ENCODE measurements around the gene HERC4. TPM values are rescaled to one million over a fixed set of nuclear protein-coding genes. Genes with fewer than 3 reads are reported as not detected.

The HERC4 gene
- total and polyA plus RNA-seq, 2 donors (not counting 3 experiments of a cell fraction or from before 2014, with no cell fraction given): 10.6 to 73.7 TPM

GRCh38 chr10:67978749-67979148 is 96.3 kb downstream of the HERC4 start:
- no peaks in the 10 kb centered on the region for H3K9me1 ChIP-seq (replicated peaks; ENCODE audit: control insufficient read depth, extremely low read depth, insufficient read depth, low read length)
- DNase-seq (ENCODE audit: low read depth, low spot score): no peak
- H3K79me2 ChIP-seq (ENCODE audit: control insufficient read depth, insufficient read depth, low read length): peaks cover 2% of the 10 kb centered on the region
- H3K9me3 ChIP-seq (replicated peaks; ENCODE audit: control insufficient read depth, insufficient read depth, low read length): no peaks in the 10 kb centered on the region
- H3K36me3 ChIP-seq (ENCODE audit: control insufficient read depth in 2 of 2, extremely low read depth in 1 of 2, insufficient read depth in 2 of 2, low read length in 2 of 2): peaks cover 15 to 20% of the 10 kb centered on the region in 2 experiments
- dilution Hi-C loops (cut with MboI; ENCODE audit: extremely low pct_ligation_motif_present, low sequenced_read_pairs) (no loop called here), intact Hi-C loops (cut with micrococcal nuclease) (no loop called here)
- no peaks in the 10 kb centered on the region for H3K27me3 ChIP-seq (ENCODE audit: control insufficient read depth in 2 of 2, insufficient read depth in 2 of 2, low read length in 2 of 2)
- H3K4me3 ChIP-seq (replicated peaks in 1 of 3; ENCODE audit: insufficient read depth in 1 of 3, low read depth in 1 of 3, low read length in 3 of 3): no peak overlapping the region
- no peak overlapping the region for H3K4me2 ChIP-seq (ENCODE audit: insufficient read depth, low read length)
- FAIRE-seq: no peak
- TF ChIP-seq POLR2A (IDR thresholded peaks at IDR 0.05; ENCODE audit: low read depth, low read length) (no peak), EZH2 (IDR thresholded peaks at IDR 0.05; ENCODE audit: borderline replicate concordance, low read depth, low read length, severe bottlenecking) (no peak), MAX (IDR thresholded peaks at IDR 0.05; ENCODE audit: insufficient read depth, insufficient read length) (no peak), JUN (IDR thresholded peaks at IDR 0.05; ENCODE audit: borderline replicate concordance, insufficient read depth, insufficient read length, low read depth) (no peak), POLR2AphosphoS5 (IDR thresholded peaks at IDR 0.05; ENCODE audit: insufficient read depth, low read depth, low read length) (no peak), CTCF (IDR thresholded peaks at IDR 0.05; ENCODE audit: extremely low read depth in 1 of 2, insufficient read depth in 1 of 2, low read depth in 1 of 2, low read length in 2 of 2) (no peak), MYC (IDR thresholded peaks at IDR 0.05; ENCODE audit: low read depth, low read length) (no peak), GATA2 (IDR thresholded peaks at IDR 0.05; ENCODE audit: insufficient read depth, insufficient read length, low read depth, low read length) (no peak), FOS (IDR thresholded peaks at IDR 0.05; ENCODE audit: borderline replicate concordance, insufficient read depth, low read length) (no peak)
- H3K27ac ChIP-seq (ENCODE audit: insufficient read depth, low read depth, low read length): no peak overlapping the region
- no peaks in the 10 kb centered on the region for H4K20me1 ChIP-seq (replicated peaks; ENCODE audit: control insufficient read depth, extremely low read depth, insufficient read depth, low read length)
- ChIA-PET POLR2A (no interaction called here), CTCF (no interaction called here)
- no peak overlapping the region for H2AFZ ChIP-seq (ENCODE audit: low read depth, low read length)
- no TSS peak for BruUV-seq (replicated peaks)
- no peaks in the 10 kb centered on the region for H3K4me1 ChIP-seq (ENCODE audit: control insufficient read depth, extremely low read depth, insufficient read depth, low read length)
- H3K9ac ChIP-seq (replicated peaks; ENCODE audit: extremely low read depth, insufficient read depth, low read length): no peak overlapping the region

All from endothelial cell of umbilical vein (primary cell).